CD14-positive monocyte (primary cell): ENCODE results near the gene HDAC7. TPM values are rescaled to one million over a fixed set of nuclear protein-coding genes. Genes with fewer than 3 reads are reported as not detected.

Source experiments
- DNase-seq, 3 donors: peaks; one replicate each; pipeline ENCODE4 v3.0.0-alpha.2; 2011 to 2022
- H2AFZ ChIP-seq: 2 replicates; pipeline ENCODE4 v1.6.0; 2012; ENCODE audit warnings: mild to moderate bottlenecking, low read depth, low read length, inconsistent platforms; ENCODE audit not compliant: insufficient read depth, poor library complexity, severe bottlenecking
- H3K27ac ChIP-seq, 2 donors: 1 replicate in 1 of 2; 2 replicates in 1 of 2; pipeline ENCODE4 v1.5.1; 2012 to 2013; ENCODE audit warnings: low read length in 2 of 2, control low read depth in 1 of 2, inconsistent platforms in 1 of 2, low read depth in 1 of 2, mild to moderate bottlenecking in 1 of 2
- H3K27me3 ChIP-seq, 2 donors: one replicate each; pipeline versions ENCODE4 v1.6.0 to v1.6.1; 2011 to 2013; ENCODE audit warnings: low read length in 2 of 2; ENCODE audit not compliant: control insufficient read depth in 2 of 2, insufficient read depth in 2 of 2
- H3K36me3 ChIP-seq, 2 donors: replicated peaks in 1 of 2; 1 replicate in 1 of 2; 2 replicates in 1 of 2; pipeline versions ENCODE4 v1.5.1 to v1.6.1; 2012 to 2013; ENCODE audit warnings: low read length in 2 of 2, control low read depth in 1 of 2, inconsistent platforms in 1 of 2, mild to moderate bottlenecking in 1 of 2; ENCODE audit not compliant: insufficient read depth in 2 of 2, control insufficient read depth in 1 of 2
- H3K4me1 ChIP-seq, 2 donors: 1 replicate in 1 of 2; 2 replicates in 1 of 2; pipeline versions ENCODE4 v1.5.1 to v1.6.1; 2012 to 2013; ENCODE audit warnings: low read length in 2 of 2, control low read depth in 1 of 2, inconsistent platforms in 1 of 2, mild to moderate bottlenecking in 1 of 2, moderate library complexity in 1 of 2; ENCODE audit not compliant: insufficient read depth in 2 of 2, control insufficient read depth in 1 of 2
- H3K4me2 ChIP-seq: replicated peaks from 2 replicates; pipeline ENCODE3; 2012; ENCODE audit warnings: low read length, moderate library complexity, mild to moderate bottlenecking; ENCODE audit not compliant: poor library complexity, severe bottlenecking; ENCODE audit errors: extremely low read depth
- H3K4me3 ChIP-seq, 3 experiments: fragments of 200-600 bp in 1 of 3; sonication (generic) in 1 of 3; replicated peaks in 1 of 3; 1 replicate in 2 of 3; 2 replicates in 1 of 3; pipeline ENCODE4 v1.5.1; 2011 to 2013; ENCODE audit warnings: low read length in 3 of 3, mild to moderate bottlenecking in 3 of 3, control low read depth in 2 of 3, low read depth in 2 of 3, inconsistent platforms in 1 of 3, moderate library complexity in 1 of 3
- H3K79me2 ChIP-seq: 2 replicates; pipeline ENCODE4 v1.6.0; 2012; ENCODE audit warnings: mild to moderate bottlenecking, control low read depth, inconsistent platforms, low read length, moderate library complexity; ENCODE audit not compliant: insufficient read depth
- H3K9ac ChIP-seq: 2 replicates; pipeline ENCODE4 v1.6.0; 2017; ENCODE audit warnings: low read length, mild to moderate bottlenecking; ENCODE audit not compliant: insufficient read depth, poor library complexity, severe bottlenecking
- H3K9me3 ChIP-seq, 2 donors: replicated peaks in 1 of 2; 1 replicate in 1 of 2; 2 replicates in 1 of 2; pipeline versions ENCODE4 v1.5.1 to v1.6.1; 2012 to 2013; ENCODE audit warnings: low read length in 2 of 2, control low read depth in 1 of 2; ENCODE audit not compliant: control insufficient read depth in 1 of 2, insufficient read depth in 1 of 2
- H4K20me1 ChIP-seq: 2 replicates; pipeline ENCODE4 v1.6.0; 2012; ENCODE audit warnings: mild to moderate bottlenecking, low read length, control low read depth, moderate library complexity; ENCODE audit not compliant: insufficient read depth
- H3K27ac Mint-ChIP-seq, 7 donors: one replicate each; pipeline ENCODE4 v1.8.0; 2020; ENCODE audit warnings: mild to moderate bottlenecking in 7 of 7, mixed read lengths in 7 of 7, moderate library complexity in 6 of 7, inconsistent platforms in 2 of 7
- H3K27me3 Mint-ChIP-seq, 3 donors: one replicate each; pipeline ENCODE4 v1.8.0; 2021 to 2022; ENCODE audit warnings: low read depth in 3 of 3, mild to moderate bottlenecking in 3 of 3, mixed read lengths in 3 of 3, moderate library complexity in 3 of 3, inconsistent platforms in 1 of 3
- H3K36me3 Mint-ChIP-seq, 2 donors: one replicate each; pipeline ENCODE4 v1.8.0; 2020; ENCODE audit warnings: mixed read lengths in 2 of 2, inconsistent platforms in 1 of 2, mild to moderate bottlenecking in 1 of 2
- H3K4me1 Mint-ChIP-seq: one replicate; pipeline ENCODE4 v1.8.0; 2020; ENCODE audit warnings: mild to moderate bottlenecking, mixed read lengths
- H3K4me3 Mint-ChIP-seq, 2 donors: one replicate each; pipeline ENCODE4 v1.8.0; 2020; ENCODE audit warnings: mild to moderate bottlenecking in 2 of 2, mixed read lengths in 2 of 2, moderate library complexity in 1 of 2
- H3K9me3 Mint-ChIP-seq, 7 donors: one replicate each; pipeline ENCODE4 v1.8.0; 2020 to 2022; ENCODE audit warnings: mixed read lengths in 7 of 7, mild to moderate bottlenecking in 6 of 7, moderate library complexity in 6 of 7, inconsistent platforms in 2 of 7
- WGBS: methylation state at CpG from one replicate; pipeline ENCODE4 v1.1.5; 2013; ENCODE audit warnings: missing lambda C conversion rate; ENCODE audit not compliant: insufficient coverage; 5-methylcytosine and 5-hydroxymethylcytosine counted together
- intact Hi-C, 2 donors: fragments of 100-400 bp; cut with micrococcal nuclease; formaldehyde crosslinking; loops; one replicate each; pipeline versions ENCODE4 v1.15.0 to v1.15.1; 2023
- polyA plus RNA-seq, 3 donors: library from polyadenylated mRNA; depleted of rRNA in 1 of 3; unstranded in 2 of 3; stranded (reverse) in 1 of 3; fragments of 300-500 nt in 2 of 3; fragments of >200 nt in 1 of 3; fragmentation: Illumina TruSeq in 2 of 3; gene quantifications; 1 replicate in 2 of 3; 2 replicates in 1 of 3; pipeline ENCODE4 v1.2.3, GENCODE V29; 2012 to 2021
- TF ChIP-seq, protein P1 (sequence below): fragments of 200-600 bp; IDR thresholded peaks from one replicate; pipeline ENCODE4 v1.8.0; 2022; ENCODE audit warnings: antibody characterized with exemption, mild to moderate bottlenecking

HDAC7 gene
- polyA plus RNA-seq, 3 donors, result 5.9 to 79.2 (median 8.4) TPM

- no peak overlapping the region for H3K4me3 Mint-ChIP-seq
- H3K4me1 ChIP-seq, result peaks cover 71 to 83% of the 10 kb centered on the region in 2 donors
- H3K27ac ChIP-seq, result peak overlapping the region; percentile 87 to 91
- TF ChIP-seq, protein P1, sequence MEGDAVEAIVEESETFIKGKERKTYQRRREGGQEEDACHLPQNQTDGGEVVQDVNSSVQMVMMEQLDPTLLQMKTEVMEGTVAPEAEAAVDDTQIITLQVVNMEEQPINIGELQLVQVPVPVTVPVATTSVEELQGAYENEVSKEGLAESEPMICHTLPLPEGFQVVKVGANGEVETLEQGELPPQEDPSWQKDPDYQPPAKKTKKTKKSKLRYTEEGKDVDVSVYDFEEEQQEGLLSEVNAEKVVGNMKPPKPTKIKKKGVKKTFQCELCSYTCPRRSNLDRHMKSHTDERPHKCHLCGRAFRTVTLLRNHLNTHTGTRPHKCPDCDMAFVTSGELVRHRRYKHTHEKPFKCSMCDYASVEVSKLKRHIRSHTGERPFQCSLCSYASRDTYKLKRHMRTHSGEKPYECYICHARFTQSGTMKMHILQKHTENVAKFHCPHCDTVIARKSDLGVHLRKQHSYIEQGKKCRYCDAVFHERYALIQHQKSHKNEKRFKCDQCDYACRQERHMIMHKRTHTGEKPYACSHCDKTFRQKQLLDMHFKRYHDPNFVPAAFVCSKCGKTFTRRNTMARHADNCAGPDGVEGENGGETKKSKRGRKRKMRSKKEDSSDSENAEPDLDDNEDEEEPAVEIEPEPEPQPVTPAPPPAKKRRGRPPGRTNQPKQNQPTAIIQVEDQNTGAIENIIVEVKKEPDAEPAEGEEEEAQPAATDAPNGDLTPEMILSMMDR, result no peak
- H3K9ac ChIP-seq, result no peak overlapping the region
- H3K27me3 ChIP-seq, result no peaks in the 10 kb centered on the region
- H3K9me3 Mint-ChIP-seq, result no peaks in the 10 kb centered on the region
- intact Hi-C loops, result no loop called here
- no peak overlapping the region for H2AFZ ChIP-seq
- no peaks in the 10 kb centered on the region for H3K9me3 ChIP-seq
- peaks cover 99% of the 10 kb centered on the region for H3K79me2 ChIP-seq
- H3K4me1 Mint-ChIP-seq, result peaks cover 94% of the 10 kb centered on the region
- peak overlapping the region in 5 of 7 donors; percentile 24 to 94 (median 63) for H3K27ac Mint-ChIP-seq
- H3K27me3 Mint-ChIP-seq, result peaks cover 0 to 3% (median 2%) of the 10 kb centered on the region in 3 donors
- 77% methylated on average over 3 of the region's 5 CpGs for WGBS
- peaks cover 11 to 24% of the 10 kb centered on the region in 2 donors for H3K36me3 ChIP-seq
- H4K20me1 ChIP-seq, result peaks cover 27% of the 10 kb centered on the region
- H3K4me2 ChIP-seq, result peak overlapping the region; percentile 55
- no peak for DNase-seq
- H3K4me3 ChIP-seq, result no peak overlapping the region
- peaks cover 28 to 41% of the 10 kb centered on the region in 2 donors for H3K36me3 Mint-ChIP-seq
Observed at GRCh38 chr12:47807338-47807737, 12.4 kb downstream of the HDAC7 start.

GRCh38 chr12:47805417-47805816 is 14.3 kb downstream of the HDAC7 start:
- H3K9me3 ChIP-seq, result no peaks in the 10 kb centered on the region
- H3K36me3 ChIP-seq, result peaks cover 11 to 24% of the 10 kb centered on the region in 2 donors
- H3K36me3 Mint-ChIP-seq, result peaks cover 22 to 41% of the 10 kb centered on the region in 2 donors
- H3K4me3 ChIP-seq, result no peak overlapping the region
- H3K4me2 ChIP-seq, result no peak overlapping the region
- H3K4me1 ChIP-seq, result peaks cover 71 to 83% of the 10 kb centered on the region in 2 donors
- H3K79me2 ChIP-seq, result peaks cover 98% of the 10 kb centered on the region
- TF ChIP-seq, protein P1, result no peak
- H3K27me3 Mint-ChIP-seq, result peaks cover 0 to 3% (median 3%) of the 10 kb centered on the region in 3 donors
- no peak overlapping the region for H3K4me3 Mint-ChIP-seq
- H3K27me3 ChIP-seq, result no peaks in the 10 kb centered on the region
- H4K20me1 ChIP-seq, result peaks cover 39% of the 10 kb centered on the region
- no peak for DNase-seq
- 50% methylated on average over 1 of the region's 2 CpGs for WGBS
- no peak overlapping the region for H2AFZ ChIP-seq
- H3K27ac ChIP-seq, result peak overlapping the region in 1 of 2 donors; percentile 9
- peaks cover 94% of the 10 kb centered on the region for H3K4me1 Mint-ChIP-seq
- H3K9me3 Mint-ChIP-seq, result no peaks in the 10 kb centered on the region
- peak overlapping the region in 3 of 7 donors; percentile 37 to 86 (median 68) for H3K27ac Mint-ChIP-seq
- intact Hi-C loops, result no loop called here
- H3K9ac ChIP-seq, result no peak overlapping the region
